Neuronal stem cell (in vitro differentiated cells): Measurements from ENCODE around the gene LAMA2.

Source experiments
- DNase-seq: peaks from one replicate; pipeline ENCODE4 v3.0.0-alpha.2; 2013; ENCODE audit warnings: low spot score
- H2AFZ ChIP-seq: one replicate; pipeline ENCODE4 v1.6.1; 2013; ENCODE audit warnings: mild to moderate bottlenecking, low read length, inconsistent platforms
- H2AK5ac ChIP-seq: 2 replicates; pipeline ENCODE4 v1.6.1; 2013; ENCODE audit warnings: low read depth, mild to moderate bottlenecking, inconsistent platforms, low read length, moderate library complexity, mixed read lengths
- H2BK120ac ChIP-seq: 2 replicates; pipeline ENCODE4 v1.6.1; 2013; ENCODE audit warnings: low read depth, mild to moderate bottlenecking, inconsistent platforms, low read length, moderate library complexity, mixed read lengths
- H2BK12ac ChIP-seq: one replicate; pipeline ENCODE4 v1.6.1; 2013; ENCODE audit warnings: low read length, inconsistent platforms
- H2BK15ac ChIP-seq: 2 replicates; pipeline ENCODE4 v1.6.1; 2013; ENCODE audit warnings: mild to moderate bottlenecking, low read length, inconsistent platforms, mixed read lengths
- H2BK5ac ChIP-seq: one replicate; pipeline ENCODE4 v1.6.1; 2013; ENCODE audit warnings: inconsistent platforms, mild to moderate bottlenecking, low read length, moderate library complexity
- H3K14ac ChIP-seq: one replicate; pipeline ENCODE4 v1.6.1; 2013; ENCODE audit warnings: low read length, inconsistent platforms
- H3K18ac ChIP-seq: 2 replicates; pipeline ENCODE4 v1.6.1; 2013; ENCODE audit warnings: low read length, inconsistent platforms
- H3K23ac ChIP-seq: 2 replicates; pipeline ENCODE4 v1.6.1; 2013; ENCODE audit warnings: low read depth, mild to moderate bottlenecking, mixed read lengths, low read length, inconsistent platforms; ENCODE audit not compliant: poor library complexity
- H3K27ac ChIP-seq: replicated peaks from 3 replicates; pipeline ENCODE4 v1.5.1; 2013; ENCODE audit warnings: low read length, inconsistent platforms
- H3K27me3 ChIP-seq, 3 experiments: 2 replicates each; pipeline ENCODE4 v1.6.1; 2013; ENCODE audit warnings: low read length in 3 of 3, mild to moderate bottlenecking in 2 of 3, inconsistent platforms in 1 of 3, low read depth in 1 of 3, mixed read lengths in 1 of 3, moderate library complexity in 1 of 3; ENCODE audit not compliant: control insufficient read depth in 3 of 3, insufficient read depth in 3 of 3
- H3K36me3 ChIP-seq, 2 donors: replicated peaks in 1 of 2; 2 replicates each; pipeline ENCODE4 v1.6.1; 2013; ENCODE audit warnings: low read length in 2 of 2; ENCODE audit not compliant: control insufficient read depth in 2 of 2, insufficient read depth in 2 of 2
- H3K4ac ChIP-seq: 2 replicates; pipeline ENCODE4 v1.6.1; 2013; ENCODE audit warnings: inconsistent platforms, mild to moderate bottlenecking, low read length, moderate library complexity
- H3K4me1 ChIP-seq, 2 donors: 1 replicate in 1 of 2; 2 replicates in 1 of 2; pipeline ENCODE4 v1.6.1; 2013; ENCODE audit warnings: low read length in 2 of 2, low read depth in 1 of 2; ENCODE audit not compliant: control insufficient read depth in 2 of 2, insufficient read depth in 1 of 2
- H3K4me2 ChIP-seq: one replicate; pipeline ENCODE4 v1.6.1; 2013; ENCODE audit warnings: mild to moderate bottlenecking, low read length, inconsistent platforms; ENCODE audit not compliant: insufficient read depth, poor library complexity, severe bottlenecking
- H3K4me3 ChIP-seq, 2 donors: 2 replicates each; pipeline ENCODE4 v1.5.1; 2013; ENCODE audit warnings: low read length in 2 of 2, mild to moderate bottlenecking in 2 of 2, inconsistent platforms in 1 of 2, moderate library complexity in 1 of 2
- H3K79me1 ChIP-seq: one replicate; pipeline ENCODE4 v1.6.1; 2013; ENCODE audit warnings: low read depth, mild to moderate bottlenecking, inconsistent platforms, low read length, moderate library complexity
- H3K9ac ChIP-seq: one replicate; pipeline ENCODE4 v1.6.1; 2013; ENCODE audit warnings: mild to moderate bottlenecking, low read depth, low read length, inconsistent platforms; ENCODE audit not compliant: poor library complexity
- H3K9me3 ChIP-seq, 2 donors: replicated peaks in 1 of 2; 2 replicates each; pipeline versions ENCODE3 to v1.6.1; 2013; ENCODE audit warnings: low read length in 2 of 2, mild to moderate bottlenecking in 2 of 2, inconsistent platforms in 1 of 2, low read depth in 1 of 2, mixed read lengths in 1 of 2, moderate library complexity in 1 of 2; ENCODE audit not compliant: control insufficient read depth in 2 of 2, insufficient read depth in 1 of 2
- H4K8ac ChIP-seq: one replicate; pipeline ENCODE4 v1.6.1; 2013; ENCODE audit warnings: low read depth, mild to moderate bottlenecking, inconsistent platforms, low read length, moderate library complexity
- H4K91ac ChIP-seq: one replicate; pipeline ENCODE4 v1.6.1; 2013; ENCODE audit warnings: low read length, low read depth, mild to moderate bottlenecking, inconsistent platforms; ENCODE audit not compliant: poor library complexity
- WGBS, 2 donors: extraction: QIAGEN DNeasy Blood & Tissue Kit; methylation state at CpG; one replicate each; pipeline ENCODE4 v1.1.7; 2013; ENCODE audit warnings: missing lambda C conversion rate in 2 of 2, mixed read lengths in 1 of 2; ENCODE audit not compliant: insufficient read length in 2 of 2, insufficient replicate concordance in 1 of 2; ENCODE audit errors: extremely low coverage in 2 of 2; 5-methylcytosine and 5-hydroxymethylcytosine counted together

Gene LAMA2

GRCh38 chr6:129009851-129010250 lies 126.9 kb downstream of the LAMA2 start:
- Histone ChIP-seq H3K14ac (no peak overlapping the region), H3K9ac (no peak overlapping the region), H3K27me3 (no peaks in the 10 kb centered on the region), H2BK12ac (no peak overlapping the region), H3K4me3 (no peak overlapping the region), H3K36me3 (no peaks in the 10 kb centered on the region), H4K8ac (no peak overlapping the region), H3K9me3 (no peaks in the 10 kb centered on the region), H3K4me2 (no peak overlapping the region), H4K91ac (no peak overlapping the region), H2BK5ac (no peak overlapping the region), H2AK5ac (no peak overlapping the region), H3K18ac (no peak overlapping the region), H2BK120ac (no peak overlapping the region), H2AFZ (no peak overlapping the region), H3K4ac (no peak overlapping the region), H2BK15ac (no peak overlapping the region), H3K79me1 (no peaks in the 10 kb centered on the region), H3K4me1 (no peaks in the 10 kb centered on the region), H3K23ac (no peak overlapping the region), H3K27ac (no peak overlapping the region)
- DNase-seq: no peak
- WGBS, 2 donors: no CpG with 5 or more reads among the region's 1 CpG

GRCh38 chr6:129014302-129014701 lies 131.4 kb downstream of the LAMA2 start:
- no peak overlapping the region for H3K23ac ChIP-seq
- no peak overlapping the region for H3K4me2 ChIP-seq
- no peak overlapping the region for H3K4me3 ChIP-seq
- no peak overlapping the region for H3K27ac ChIP-seq
- H2AK5ac ChIP-seq: no peak overlapping the region
- WGBS, 2 donors: no CpG with 5 or more reads among the region's 2 CpGs
- no peak overlapping the region for H3K18ac ChIP-seq
- H3K79me1 ChIP-seq: no peaks in the 10 kb centered on the region
- H4K91ac ChIP-seq: no peak overlapping the region
- H2AFZ ChIP-seq: no peak overlapping the region
- no peak overlapping the region for H3K4ac ChIP-seq
- H3K27me3 ChIP-seq: no peaks in the 10 kb centered on the region
- no peak for DNase-seq
- H3K14ac ChIP-seq: no peak overlapping the region
- H3K36me3 ChIP-seq: no peaks in the 10 kb centered on the region
- no peak overlapping the region for H3K9ac ChIP-seq
- H4K8ac ChIP-seq: no peak overlapping the region
- H2BK15ac ChIP-seq: no peak overlapping the region
- H3K9me3 ChIP-seq: no peaks in the 10 kb centered on the region
- no peak overlapping the region for H2BK120ac ChIP-seq
- no peaks in the 10 kb centered on the region for H3K4me1 ChIP-seq
- H2BK12ac ChIP-seq: no peak overlapping the region
- no peak overlapping the region for H2BK5ac ChIP-seq

- Histone ChIP-seq H2AK5ac (no peak overlapping the region), H3K4ac (no peak overlapping the region), H2BK5ac (no peak overlapping the region), H4K91ac (no peak overlapping the region), H3K4me3 (no peak overlapping the region), H3K27me3 (no peaks in the 10 kb centered on the region), H3K79me1 (no peaks in the 10 kb centered on the region), H3K14ac (no peak overlapping the region), H2AFZ (no peak overlapping the region), H3K9ac (no peak overlapping the region), H3K36me3 (no peaks in the 10 kb centered on the region), H3K9me3 (no peaks in the 10 kb centered on the region), H2BK12ac (no peak overlapping the region), H3K18ac (no peak overlapping the region), H3K27ac (no peak overlapping the region), H3K23ac (no peak overlapping the region), H3K4me1 (no peaks in the 10 kb centered on the region), H3K4me2 (no peak overlapping the region), H2BK120ac (no peak overlapping the region), H4K8ac (no peak overlapping the region), H2BK15ac (no peak overlapping the region)
- no CpG with 5 or more reads among the region's 3 CpGs for whole genome bisulfite sequencing, 2 donors
- DNase-seq: no peak
Observed at GRCh38 chr6:129015721-129016120, 132.8 kb downstream of the LAMA2 start.

- Histone ChIP-seq H3K4me2 (no peak overlapping the region), H3K36me3 (no peaks in the 10 kb centered on the region), H2BK5ac (no peak overlapping the region), H4K91ac (no peak overlapping the region), H2AFZ (no peak overlapping the region), H2BK120ac (no peak overlapping the region), H3K9me3 (no peaks in the 10 kb centered on the region), H2BK15ac (no peak overlapping the region), H3K18ac (no peak overlapping the region), H3K4ac (no peak overlapping the region), H3K14ac (no peak overlapping the region), H3K9ac (no peak overlapping the region), H4K8ac (no peak overlapping the region), H3K79me1 (no peaks in the 10 kb centered on the region), H2AK5ac (no peak overlapping the region), H3K27ac (no peak overlapping the region), H3K4me3 (no peak overlapping the region), H2BK12ac (no peak overlapping the region), H3K27me3 (no peaks in the 10 kb centered on the region), H3K23ac (no peak overlapping the region), H3K4me1 (no peaks in the 10 kb centered on the region)
- DNase-seq: no peak
- no CpG with 5 or more reads among the region's 3 CpGs for WGBS, 2 donors
Observed at GRCh38 chr6:129016844-129017243, 133.9 kb downstream of the LAMA2 start.
